ENCODE results near the gene SLC9A9.
A peak's percentile ranks its signal among the peaks of the same experiment; 100 is the strongest.

Gene SLC9A9

DNA sequence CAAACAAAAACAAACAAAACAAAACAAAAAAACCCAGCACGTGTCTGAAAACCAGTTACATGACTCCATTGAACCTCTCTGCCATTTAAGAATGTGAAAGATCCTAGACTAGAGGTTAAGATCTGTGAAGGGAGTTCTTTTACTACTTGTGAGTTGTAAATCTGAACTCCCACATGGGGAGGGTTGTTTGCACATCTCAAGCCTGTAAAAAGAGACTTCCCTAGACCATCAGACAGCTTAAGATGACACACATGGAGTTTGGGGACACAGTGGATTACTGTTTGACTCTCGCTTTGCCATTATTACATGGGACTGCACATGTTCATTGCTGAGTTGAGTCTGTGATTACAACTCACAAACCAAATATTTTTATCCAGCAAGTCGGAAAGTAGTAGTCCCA is 171.5 kb downstream of the SLC9A9 start:
- no peak for DNase-seq

DNA sequence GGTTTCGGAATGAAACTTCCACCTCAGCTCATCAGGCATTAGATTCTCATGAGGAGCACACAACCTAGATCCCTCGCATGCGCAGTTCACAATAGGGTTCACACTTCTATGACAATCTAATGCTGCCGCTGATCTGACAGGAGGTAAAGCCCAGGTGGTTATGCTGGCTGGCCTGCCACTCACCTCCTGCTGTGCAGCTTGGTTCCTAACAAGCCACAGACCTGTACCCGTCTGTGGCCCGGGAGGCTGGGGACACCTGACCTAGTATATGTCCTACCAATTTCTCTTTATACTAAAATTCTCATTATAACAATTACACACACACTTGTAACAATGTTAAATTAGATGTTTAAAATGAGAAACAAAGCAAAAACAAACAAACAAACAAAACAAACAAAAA is 172.2 kb downstream of the SLC9A9 start:
- DNase-seq = no peak

DNA sequence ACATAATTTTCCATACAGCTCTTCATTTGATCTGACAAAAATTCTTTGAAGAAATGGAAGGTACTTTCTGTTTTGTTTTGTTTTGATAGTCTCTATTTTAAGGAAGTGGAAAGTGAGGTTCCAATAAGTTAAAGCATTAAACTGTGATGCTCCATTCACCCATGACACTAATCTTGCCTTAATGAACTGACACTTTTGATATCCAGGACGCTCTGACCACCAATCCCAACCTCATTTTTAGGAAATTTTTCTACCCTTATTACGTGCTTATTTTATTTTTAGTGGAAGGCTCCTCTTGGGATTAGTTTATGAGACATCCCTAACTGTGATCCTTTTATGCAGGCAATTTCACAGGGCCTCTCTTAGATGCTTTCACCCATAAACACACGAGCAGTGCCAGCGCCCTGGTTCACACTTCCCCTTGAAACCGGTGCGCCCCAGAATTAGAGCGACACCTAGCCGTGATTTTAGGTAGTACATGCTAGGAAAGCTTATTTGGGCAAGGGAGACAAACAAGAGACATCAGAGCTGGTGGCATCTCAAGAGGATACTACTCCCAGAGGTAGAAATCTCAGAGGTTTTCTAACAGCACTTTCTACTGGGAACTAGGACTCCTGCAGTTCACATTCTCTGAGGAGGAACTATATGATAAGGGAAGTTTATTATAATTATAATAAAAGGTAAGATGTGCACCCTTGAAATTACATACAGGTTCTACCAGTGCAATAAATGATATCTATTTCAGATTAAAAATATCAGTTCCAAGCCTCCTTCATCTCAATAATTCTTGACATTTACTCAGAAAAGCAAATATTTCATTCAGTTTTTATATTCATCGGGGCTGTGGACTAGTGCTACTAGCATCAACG is 173.9 kb downstream of the SLC9A9 start:
- no peak for DNase-seq

DNA sequence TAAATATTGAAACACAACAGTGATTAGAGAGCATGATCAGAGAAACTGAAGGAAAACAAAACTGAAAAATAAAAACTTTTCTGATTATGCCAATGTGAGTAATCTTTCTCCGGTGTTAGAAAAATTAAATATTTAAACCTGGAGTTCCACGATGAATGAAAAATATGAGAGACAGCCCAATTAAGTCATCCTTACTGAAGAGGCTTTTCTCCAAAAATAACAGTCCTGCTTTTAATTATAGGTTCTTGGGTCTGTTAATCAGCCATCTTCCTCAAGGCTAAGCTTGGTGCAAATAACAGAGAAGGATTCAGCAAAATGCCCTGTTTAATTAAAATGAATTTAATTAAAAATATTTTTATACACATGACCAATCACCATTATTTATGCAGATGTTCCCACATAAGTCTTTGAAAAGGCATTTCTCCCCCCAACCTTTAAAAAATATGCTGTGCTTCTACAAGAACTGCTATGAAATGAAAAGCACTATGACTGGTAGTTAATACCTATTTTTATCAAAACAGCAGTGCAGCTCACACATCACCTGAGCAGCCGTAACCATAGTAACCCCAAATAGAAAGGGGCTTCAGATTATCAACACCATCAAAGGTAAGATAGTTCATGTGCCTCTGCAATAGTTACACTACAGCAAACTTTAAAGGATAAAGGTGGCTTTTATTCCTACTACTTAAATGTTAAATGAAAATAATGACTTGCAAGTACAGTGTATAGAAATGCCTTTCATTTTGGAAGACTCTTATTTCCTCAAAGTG is 175.7 kb downstream of the SLC9A9 start:
- no peak for DNase-seq

DNA sequence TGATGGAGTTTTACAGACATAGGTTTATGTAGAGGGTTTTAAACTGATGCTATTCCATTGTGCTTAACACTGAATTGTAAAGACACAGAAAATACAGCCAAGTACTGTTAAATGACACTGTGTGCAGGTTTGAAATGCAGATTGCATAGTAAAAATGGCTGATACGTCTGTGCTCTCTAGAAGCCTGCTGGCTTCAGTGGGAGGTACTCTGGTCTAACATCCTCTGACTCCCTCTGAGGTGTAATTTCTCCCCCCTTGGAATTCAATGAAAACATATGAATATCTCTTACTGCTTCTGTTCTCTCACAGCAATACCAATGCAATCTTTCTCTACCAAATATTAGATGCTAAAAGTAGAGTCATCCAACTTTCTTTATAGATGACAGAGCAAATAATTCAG is 176.6 kb downstream of the SLC9A9 start:
- no peak for DNase-seq

DNA sequence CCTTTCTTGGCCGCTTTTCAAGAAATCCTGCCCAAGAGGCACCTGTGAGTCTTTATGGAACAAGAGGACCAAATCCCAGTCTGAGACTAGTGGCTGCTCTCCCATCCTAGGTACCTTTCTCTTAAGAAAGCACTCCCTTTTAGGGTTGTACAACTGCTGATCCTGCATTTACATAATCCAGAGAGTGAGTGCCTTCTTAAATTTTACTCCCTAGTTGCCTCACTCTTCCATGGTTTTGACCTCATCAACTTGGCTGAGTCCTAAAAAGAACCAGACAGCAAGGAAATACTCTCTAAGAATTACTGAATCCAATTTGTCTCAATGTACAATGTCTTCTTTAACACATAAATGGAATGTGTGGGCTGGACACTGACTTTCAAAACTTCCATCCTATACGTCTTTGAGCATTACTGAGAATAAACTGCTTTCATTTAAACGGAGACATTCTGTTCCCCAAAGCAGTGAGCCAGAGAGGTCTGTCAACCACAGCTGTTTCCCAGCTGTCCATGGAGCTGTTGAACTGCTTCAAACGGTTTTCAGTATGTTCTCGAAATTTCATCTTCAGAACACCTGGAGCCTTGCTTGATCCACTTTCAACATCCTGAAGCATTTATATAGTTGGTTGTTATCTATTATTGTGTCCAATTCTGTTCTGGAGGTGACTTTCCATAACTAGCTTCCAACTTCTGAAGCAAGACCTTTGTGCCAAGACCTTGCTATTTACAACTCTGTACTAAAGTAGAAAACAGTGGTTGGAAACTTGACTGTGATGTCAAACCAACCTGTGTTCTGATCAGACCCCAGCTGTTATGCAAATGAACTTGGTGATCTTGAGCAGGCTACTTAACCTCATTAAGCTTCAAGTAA is 179.1 kb downstream of the SLC9A9 start:
- no peak for DNase-seq

DNA sequence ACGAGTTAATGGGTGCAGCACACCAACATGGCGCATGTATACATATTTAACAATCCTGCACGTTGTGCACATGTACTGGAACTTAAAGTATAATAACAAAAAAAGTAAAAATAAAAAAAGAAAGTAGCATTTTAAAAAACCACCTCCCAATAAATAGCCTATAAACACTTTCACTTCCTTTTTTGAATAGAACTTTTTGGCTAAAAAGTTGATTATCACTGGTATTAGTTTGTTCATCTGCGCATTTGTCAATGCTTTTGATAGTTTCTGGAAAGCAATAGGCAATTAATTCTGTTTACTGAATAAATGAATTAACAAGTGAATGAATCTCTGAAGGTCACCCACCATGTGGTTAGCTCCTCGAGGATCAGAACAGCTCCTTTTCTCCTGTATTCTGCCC is 179.9 kb downstream of the SLC9A9 start:
- DNase-seq = no peak

DNA sequence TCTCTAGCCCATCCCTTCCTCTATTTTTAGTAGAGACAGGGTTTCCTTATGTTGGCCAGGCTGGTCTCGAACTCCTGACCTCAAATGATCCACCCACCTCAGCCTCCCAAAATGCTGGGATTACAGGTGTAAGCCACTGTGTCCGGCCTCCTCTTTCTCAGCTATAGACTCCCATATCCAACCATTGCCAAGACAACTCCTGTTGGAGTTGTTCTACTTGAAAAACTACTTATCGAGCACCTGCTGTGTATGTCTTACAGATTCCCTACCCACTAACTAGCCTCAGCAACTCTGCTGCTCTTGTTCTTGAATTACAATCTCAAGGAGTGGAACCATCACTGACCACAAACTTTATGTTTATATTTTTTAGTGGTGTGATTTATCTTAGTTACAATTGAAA is 186.6 kb downstream of the SLC9A9 start:
- no peak for DNase-seq

DNA sequence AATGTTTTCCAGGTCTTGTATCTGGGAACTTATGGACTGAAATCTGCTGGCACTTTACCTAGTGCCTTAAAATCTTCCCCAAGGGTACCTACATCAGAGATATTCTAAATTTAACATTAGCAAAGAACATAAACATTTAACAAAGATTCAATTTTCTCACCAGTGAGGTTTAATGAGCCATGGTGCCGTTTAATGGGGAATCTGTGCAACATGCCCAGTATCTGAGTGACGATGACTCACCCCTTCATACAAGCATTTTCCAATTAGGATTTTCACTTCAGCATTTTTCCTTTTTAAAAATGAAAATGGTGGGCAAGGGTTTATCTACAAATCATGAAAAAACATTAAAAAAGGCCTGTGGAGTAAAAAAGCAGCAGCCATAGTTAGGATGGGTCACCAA is 189.4 kb downstream of the SLC9A9 start:
- DNase-seq = no peak

DNA sequence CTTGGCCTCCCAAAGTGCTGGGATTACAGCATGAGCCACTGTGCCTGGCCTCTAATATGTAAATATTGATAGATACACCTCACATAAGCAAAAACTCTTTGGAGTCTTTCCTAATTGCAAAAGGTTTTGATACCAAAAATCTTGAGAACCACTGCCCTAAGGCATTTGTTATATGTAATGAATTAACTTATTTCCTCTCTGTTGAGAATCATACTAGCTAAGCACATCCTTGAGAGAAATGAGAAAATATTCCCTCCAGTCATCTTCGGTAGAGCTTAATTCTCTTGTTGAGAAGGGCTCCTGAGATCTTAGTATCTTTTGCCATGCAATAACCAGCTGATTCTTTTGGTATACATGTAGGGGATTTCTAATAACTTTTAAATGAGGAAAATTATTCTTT is 190.2 kb downstream of the SLC9A9 start:
- no peak for DNase-seq

DNA sequence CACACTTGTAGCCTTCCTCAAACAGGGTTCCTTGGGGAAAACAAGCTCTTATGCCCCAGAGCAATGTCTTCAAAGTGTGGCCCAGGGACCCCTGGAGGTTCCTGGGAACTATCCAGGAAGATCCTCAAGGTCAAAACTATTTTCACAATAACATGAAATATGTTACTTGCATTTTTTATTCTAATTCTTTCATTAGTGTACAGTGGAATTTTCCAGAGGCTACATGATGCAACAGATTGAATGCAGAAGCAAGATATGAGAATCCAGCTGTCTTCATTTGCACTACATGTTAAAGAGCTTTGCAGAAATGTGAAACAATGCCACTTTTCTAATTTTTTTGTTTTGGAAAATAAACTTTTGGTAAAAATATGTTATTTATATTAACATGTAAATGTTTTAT is 190.9 kb downstream of the SLC9A9 start:
- no peak for DNase-seq

DNA sequence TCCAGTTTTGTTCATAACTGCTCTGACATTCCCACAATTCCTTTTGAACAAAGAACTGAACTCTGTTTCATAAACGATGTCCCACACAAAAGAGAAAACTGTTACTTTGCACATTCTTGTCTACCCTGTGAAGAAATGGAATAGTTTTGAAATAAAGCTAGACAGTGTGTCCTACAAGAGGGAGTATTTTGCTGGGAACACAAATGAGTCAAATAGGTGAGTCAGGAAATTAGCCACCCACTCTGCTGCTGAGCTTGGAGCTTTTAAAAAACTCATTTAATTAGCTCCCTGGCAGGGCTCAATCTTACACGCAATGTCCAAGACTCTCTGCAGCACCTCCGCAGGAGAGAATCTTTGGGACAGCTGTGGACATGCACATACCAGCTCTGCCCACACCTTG is 193.4 kb downstream of the SLC9A9 start:
- no peak for DNase-seq

DNA sequence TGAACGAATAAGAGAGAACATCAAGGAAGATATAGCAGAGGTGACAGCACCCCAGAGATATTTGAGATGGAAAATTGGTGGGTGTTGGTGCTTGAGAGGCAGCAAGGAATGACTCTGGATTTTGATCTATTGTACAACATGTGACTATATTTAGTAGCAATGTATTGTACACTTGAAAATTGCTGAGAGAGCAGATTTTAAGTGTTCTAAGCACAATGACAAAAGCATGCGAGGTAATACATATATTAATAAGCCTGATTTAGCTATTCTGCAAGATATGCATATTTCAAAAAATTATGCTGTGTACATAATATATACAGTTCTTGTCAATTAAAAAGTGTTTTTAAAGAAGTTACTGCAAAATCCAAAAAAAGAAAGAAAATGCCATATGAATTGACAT is 194.3 kb downstream of the SLC9A9 start:
- no peak for DNase-seq

DNA sequence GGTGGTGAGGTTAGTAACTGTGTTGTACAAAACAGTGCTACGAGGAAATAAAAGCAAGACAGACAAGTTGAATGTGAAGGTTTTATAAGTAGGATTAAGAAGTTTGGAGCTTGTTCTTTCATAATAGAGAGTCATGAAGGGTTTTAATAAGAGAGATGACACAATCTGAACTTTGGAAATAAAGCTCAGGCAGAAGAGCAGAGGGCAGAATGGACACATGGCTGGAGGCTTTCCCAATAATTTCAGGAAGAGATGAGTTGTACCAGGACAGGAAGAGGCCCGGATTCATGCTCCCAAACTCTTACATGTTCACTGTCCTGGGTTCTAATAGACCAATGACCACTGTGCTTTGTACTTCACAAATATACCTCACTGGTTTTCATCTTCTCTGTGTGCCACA is 194.8 kb downstream of the SLC9A9 start:
- no peak for DNase-seq

DNA sequence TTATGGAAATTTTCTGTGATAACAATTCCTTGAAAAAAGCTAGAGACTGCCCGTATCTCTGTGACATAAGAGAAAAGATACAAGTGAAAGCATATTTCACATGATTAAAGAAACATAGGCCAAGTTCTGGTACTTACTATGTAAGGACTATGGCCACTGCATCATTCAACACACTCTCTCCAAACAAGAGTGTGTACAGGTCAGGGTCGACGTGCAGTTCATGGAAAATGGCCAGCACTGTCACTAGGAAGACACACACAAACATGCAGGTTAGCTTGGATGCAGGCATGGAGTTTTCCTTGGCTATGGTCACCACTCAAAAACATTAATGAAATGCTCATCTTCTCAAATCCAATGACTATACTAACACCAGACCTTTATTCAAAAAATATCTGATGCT is 196.2 kb downstream of the SLC9A9 start:
- DNase-seq = no peak

DNA sequence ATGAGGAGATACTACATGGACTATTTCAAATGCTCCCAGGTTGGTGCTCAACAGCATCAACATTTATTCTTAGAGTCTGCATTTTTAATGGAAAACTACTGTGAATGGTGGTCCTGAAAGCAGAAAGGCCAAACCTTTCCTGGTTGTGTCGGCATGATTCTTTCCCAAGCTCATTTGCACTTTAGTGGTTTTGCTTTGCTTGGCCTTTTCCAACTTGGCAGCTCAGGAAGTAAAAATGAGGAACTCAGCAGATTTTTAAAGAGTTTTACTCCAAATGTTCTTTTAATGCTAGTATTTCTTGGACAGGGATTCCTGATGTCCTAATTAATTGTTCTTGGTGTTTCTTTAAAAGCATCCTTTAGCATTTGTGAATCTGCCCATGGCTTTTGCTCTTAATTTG is 197.4 kb downstream of the SLC9A9 start:
- no peak for DNase-seq

DNA sequence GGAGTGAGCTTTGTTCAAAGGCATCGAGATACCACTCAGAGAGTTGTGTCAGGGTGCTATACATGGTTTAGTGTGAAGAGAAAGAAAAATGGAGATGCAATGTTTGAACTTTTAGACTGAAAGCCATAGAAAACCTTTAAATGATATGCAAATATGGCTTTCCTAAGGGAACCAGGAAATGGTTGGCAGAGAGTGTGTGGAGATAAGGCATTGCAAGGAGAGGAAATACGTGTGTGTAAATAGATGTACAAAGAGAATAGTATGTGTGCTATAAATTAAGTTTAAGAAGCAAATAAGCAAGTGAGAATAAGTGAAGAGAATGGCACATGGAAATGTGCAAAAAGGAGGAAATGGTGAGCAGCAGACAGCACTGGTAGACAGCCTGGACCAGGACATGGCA is 198.1 kb downstream of the SLC9A9 start:
- DNase-seq = no peak

DNA sequence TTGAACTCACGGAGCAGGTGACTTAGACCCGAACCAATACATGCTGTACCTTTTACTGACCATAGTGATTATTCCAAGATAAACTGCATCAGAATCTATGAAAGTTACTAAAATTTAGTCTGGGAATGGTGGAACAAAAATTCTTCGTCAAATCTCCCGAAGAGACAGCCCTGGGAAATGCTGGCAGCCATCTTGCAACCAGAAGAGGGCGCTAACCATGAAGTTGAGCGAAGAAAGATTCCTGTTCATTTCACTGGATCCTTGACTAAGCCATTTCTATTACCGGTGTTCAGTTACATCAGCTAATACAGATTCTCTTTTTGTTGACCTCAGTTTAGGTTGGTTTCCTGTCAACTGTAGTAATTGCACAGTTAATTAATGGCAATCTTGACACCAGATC is 199.6 kb downstream of the SLC9A9 start:
- no peak for DNase-seq

DNA sequence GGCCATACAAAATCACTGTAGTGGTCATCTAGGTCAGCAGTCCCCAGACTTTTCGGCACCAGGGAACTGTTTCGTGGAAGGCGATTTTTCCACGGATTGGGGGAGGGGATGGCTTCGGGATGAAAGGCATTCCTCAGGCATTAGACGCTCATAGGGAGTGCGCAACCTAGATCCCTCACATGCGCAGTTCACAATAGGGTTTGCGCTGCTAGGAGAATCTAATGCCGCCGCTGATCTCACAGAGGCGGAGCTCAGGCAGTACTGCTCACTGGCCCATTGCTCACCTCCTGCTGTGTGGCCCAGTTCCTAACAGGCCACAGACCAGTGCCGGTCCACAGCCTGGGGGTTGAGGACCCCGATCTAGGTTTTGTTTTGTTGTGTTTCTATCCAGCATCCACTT is 200.1 kb downstream of the SLC9A9 start:
- no peak for DNase-seq

DNA sequence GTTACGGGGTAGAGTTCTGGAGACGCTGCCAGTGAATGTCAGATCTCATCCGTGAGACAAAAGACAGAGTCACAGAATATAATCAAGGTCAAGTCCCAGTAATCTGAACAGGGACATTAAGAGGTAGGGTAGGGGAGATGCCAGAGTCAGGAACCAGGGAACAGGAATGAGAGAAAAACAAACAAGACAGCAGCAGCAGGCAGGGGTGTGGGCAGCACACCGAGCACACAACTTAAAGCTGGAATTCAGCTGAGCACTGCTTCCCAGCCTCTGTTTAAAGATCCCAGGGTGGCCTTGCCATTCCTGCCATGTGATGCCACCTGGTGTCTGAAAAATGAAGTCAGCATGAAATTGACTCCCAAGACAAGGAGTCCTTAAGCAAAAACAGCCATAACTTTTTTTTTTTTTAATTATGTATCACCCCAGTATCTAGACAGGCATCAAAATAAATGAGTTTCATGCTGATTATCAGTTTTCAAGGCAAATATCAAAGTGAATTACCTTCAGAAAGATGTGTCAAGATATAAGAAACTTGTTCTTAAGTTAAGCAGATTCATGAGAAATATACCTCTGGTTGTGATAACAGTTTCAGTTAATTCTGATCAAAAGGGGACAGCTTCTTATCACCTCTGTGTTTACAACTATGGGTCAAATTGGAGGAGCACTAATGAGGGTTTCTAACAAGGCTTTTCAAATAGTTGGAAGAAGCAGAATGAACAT is 203.7 kb downstream of the SLC9A9 start:
- DNase-seq = peak; percentile 58

DNA sequence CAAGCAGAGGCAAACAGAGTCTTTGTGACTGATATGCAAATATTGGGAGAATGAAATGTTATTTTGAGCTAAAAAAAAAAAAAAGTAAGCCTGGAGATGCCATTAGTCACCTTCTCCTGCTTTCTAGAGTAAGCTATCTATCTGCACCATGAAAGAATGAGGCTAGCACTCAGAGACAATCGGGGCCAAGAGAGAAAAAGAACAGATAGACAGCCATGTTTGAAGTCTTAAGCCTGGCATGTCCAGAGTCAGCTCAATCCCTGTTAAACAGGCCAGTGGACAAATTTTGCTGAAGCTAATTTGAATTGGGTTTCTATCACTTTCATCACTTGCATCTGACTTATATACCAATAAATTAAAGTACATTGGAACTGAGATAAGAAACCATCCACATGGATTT is 204.4 kb downstream of the SLC9A9 start:
- DNase-seq = no peak

DNA sequence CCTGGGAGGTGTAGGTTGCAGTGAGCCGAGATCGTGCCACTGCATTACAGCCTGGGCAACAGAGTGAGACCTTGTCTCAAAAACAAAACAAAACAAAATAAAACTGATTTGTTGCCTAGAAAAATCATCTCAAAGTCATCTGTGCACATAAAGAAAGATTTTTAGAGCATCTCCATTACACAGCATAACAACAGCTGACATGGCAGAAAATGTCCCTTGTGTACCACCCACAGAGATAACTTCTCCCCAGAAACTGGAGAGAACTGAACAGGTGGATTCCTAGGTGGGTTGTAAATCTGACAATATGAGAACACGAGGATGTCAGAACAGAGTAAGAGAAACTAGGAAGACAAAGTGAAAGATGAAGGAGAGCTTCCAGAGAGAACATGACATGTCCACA is 207.5 kb downstream of the SLC9A9 start:
- DNase-seq = no peak

DNA sequence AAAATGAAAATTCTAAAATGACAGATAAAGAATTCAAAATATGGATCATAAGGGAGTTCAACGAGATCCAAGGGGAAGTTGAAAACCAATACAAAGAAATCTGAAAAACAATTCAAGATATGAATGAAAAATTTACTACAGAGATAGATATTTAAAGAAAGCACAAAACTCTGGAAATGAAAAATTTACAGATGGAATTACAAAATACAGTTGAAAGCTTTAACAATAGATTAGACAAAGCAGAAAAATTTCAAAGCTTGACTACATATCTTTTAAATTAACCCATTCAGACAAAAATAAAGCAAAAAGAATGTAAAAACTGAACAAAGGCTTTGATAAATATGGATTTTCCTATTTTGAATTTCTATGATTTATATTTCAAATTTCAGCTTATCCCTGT is 211.1 kb downstream of the SLC9A9 start:
- DNase-seq = no peak
